AG09319 (cell line): ENCODE measurements around the gene GOLGA2.

Experiments used
- DNase-seq: peaks from one replicate; pipeline ENCODE4 v3.0.0-alpha.2; 2010; ENCODE audit warnings: low read depth; ENCODE audit errors: extremely low read depth
- CTCF ChIP-seq: IDR thresholded peaks from 2 replicates; pipeline ENCODE4 v1.5.1; 2011; ENCODE audit warnings: low read depth, mild to moderate bottlenecking, inconsistent platforms, low read length, moderate library complexity

Gene GOLGA2

GRCh38 chr9:128276574-128277270 is 915 bp upstream of the GOLGA2 start:
- DNase-seq, result no peak
- no peak for TF ChIP-seq CTCF

- TF ChIP-seq CTCF, result no peak
- peak; percentile 99 for DNase-seq
Observed at GRCh38 chr9:128276008-128276573, 284 bp upstream of the GOLGA2 start, which contains the start of gene SWI5. Gene SWI5 (plus strand): TSS chr9:128276276.

- no peak for DNase-seq
- no peak for TF ChIP-seq CTCF
Observed at GRCh38 chr9:128274245-128274644, 1.6 kb downstream of the GOLGA2 start.

GRCh38 chr9:128271512-128271911 is 4.3 kb downstream of the GOLGA2 start:
- DNase-seq, result no peak
- no peak for TF ChIP-seq CTCF

GRCh38 chr9:128271112-128271511 is 4.7 kb downstream of the GOLGA2 start:
- no peak for DNase-seq
- TF ChIP-seq CTCF, result no peak

GRCh38 chr9:128266868-128267590 is 8.8 kb downstream of the GOLGA2 start:
- no peak for DNase-seq
- no peak for TF ChIP-seq CTCF

- no peak for TF ChIP-seq CTCF
- DNase-seq, result no peak
Observed at GRCh38 chr9:128265348-128265847, 10.4 kb downstream of the GOLGA2 start.
